Measurements from ENCODE around the gene ANKS1A.
"Not testable (repeated sequence)": the region's sequence is repeated elsewhere in the genome, so short reads cannot be mapped to it uniquely, and the experiment has no call there.

Gene ANKS1A

GRCh38 chr6:34888874-34889555 lies at the start of gene ANKS1A:
Gene ANKS1A, plus strand, starts transcription at chr6:34889255. Its CDS starts 148 bp downstream, at chr6:34889403.
- peak within 1 kb of the TSS; percentile 95 for H3K4me3 ChIP-seq (ENCODE audit: low read depth, low read length)
- peak within 1 kb of the TSS; percentile 90 for H3K9ac ChIP-seq (ENCODE audit: low read length)
- H3K27me3 ChIP-seq (ENCODE audit: control insufficient read depth, insufficient read depth, low read length): no peaks in the 10 kb centered on the region
- H3K27ac ChIP-seq (ENCODE audit: low read depth, low read length): peak within 1 kb of the TSS; percentile 62; the same call in 1 of the 2 replicates
- H3K36me3 ChIP-seq (ENCODE audit: control insufficient read depth, insufficient read depth, low read length): peaks cover 12% of the 10 kb centered on the region; the same call in 1 of the 2 replicates
- 0 out of 2 replicates have a peak, but pooled peaks cover 3% of the 10 kb centered on the region for H3K4me1 ChIP-seq (ENCODE audit: control insufficient read depth, insufficient read depth, low read length)
- H3K9me3 ChIP-seq (ENCODE audit: control insufficient read depth, insufficient read depth, low read depth, low read length): no peaks in the 10 kb centered on the region

- Histone ChIP-seq H3K4me1 (ENCODE audit: control insufficient read depth, insufficient read depth, low read length) (no peaks in the 10 kb centered on the region), H3K27me3 (ENCODE audit: control insufficient read depth, insufficient read depth, low read length) (no peaks in the 10 kb centered on the region), H3K27ac (ENCODE audit: low read depth, low read length) (peak overlapping the region; percentile 4; the same call in 1 of the 2 replicates), H3K9me3 (ENCODE audit: control insufficient read depth, insufficient read depth, low read depth, low read length) (no peaks in the 10 kb centered on the region), H3K4me3 (ENCODE audit: low read depth, low read length) (no peak overlapping the region), H3K9ac (ENCODE audit: low read length) (no peak overlapping the region), H3K36me3 (ENCODE audit: control insufficient read depth, insufficient read depth, low read length) (peaks cover 39% of the 10 kb centered on the region)
Measured at GRCh38 chr6:34839666-34840352, 49.2 kb upstream of the ANKS1A start.

DNA sequence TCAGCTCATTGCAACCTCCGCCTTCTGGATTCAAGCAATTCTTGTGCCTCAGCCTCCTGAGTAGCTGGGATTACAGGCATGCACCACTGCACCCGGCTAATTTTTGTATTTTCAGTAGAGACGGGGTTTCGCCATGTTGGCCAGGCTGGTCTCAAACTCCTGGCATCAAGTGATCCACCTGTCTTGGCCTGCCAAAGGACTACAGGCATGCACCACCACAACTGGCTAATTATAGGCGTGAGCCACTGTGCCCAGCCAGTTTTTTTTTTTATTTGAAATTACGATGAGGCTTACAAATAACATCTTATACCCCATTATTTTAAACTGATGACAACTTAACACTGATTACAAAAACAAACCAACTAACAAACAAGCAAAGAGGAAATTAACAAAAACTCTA lies 40.0 kb upstream of the ANKS1A start:
- H3K4me1 ChIP-seq (ENCODE audit: control insufficient read depth, insufficient read depth, low read length); H3K27me3 ChIP-seq (ENCODE audit: control insufficient read depth, insufficient read depth, low read length); H3K9ac ChIP-seq (ENCODE audit: low read length); H3K4me3 ChIP-seq (ENCODE audit: low read depth, low read length); H3K9me3 ChIP-seq (ENCODE audit: control insufficient read depth, insufficient read depth, low read depth, low read length); H3K27ac ChIP-seq (ENCODE audit: low read depth, low read length): not testable (repeated sequence)
- peaks cover 17% of the 10 kb centered on the region for H3K36me3 ChIP-seq (ENCODE audit: control insufficient read depth, insufficient read depth, low read length)

DNA sequence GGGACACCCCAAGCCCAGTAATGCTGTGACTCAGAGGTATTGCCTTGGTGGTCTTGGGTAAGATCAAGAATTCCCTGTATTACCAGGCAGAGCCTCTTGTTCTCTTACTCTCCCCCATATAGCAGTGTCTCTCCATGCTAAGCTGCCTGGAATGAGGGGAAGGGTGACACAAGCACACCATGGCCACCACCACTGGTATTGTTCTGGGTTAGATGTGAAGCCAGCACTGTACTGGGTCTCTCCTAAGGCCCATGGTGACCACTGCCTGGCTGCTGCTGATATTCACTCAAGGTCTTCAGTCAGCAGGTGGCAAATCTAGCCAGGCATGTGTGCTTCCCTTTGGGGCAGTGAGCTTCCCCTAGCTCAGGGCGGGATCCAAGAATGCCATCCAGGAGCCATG lies 37.7 kb upstream of the ANKS1A start:
- peaks cover 33% of the 10 kb centered on the region for H3K36me3 ChIP-seq (ENCODE audit: control insufficient read depth, insufficient read depth, low read length)
- H3K9me3 ChIP-seq (ENCODE audit: control insufficient read depth, insufficient read depth, low read depth, low read length): no peaks in the 10 kb centered on the region
- H3K27ac ChIP-seq (ENCODE audit: low read depth, low read length): no peak overlapping the region
- no peak overlapping the region for H3K9ac ChIP-seq (ENCODE audit: low read length)
- no peaks in the 10 kb centered on the region for H3K27me3 ChIP-seq (ENCODE audit: control insufficient read depth, insufficient read depth, low read length)
- H3K4me1 ChIP-seq (ENCODE audit: control insufficient read depth, insufficient read depth, low read length): 0 out of 2 replicates have a peak, but pooled peaks cover 7% of the 10 kb centered on the region
- H3K4me3 ChIP-seq (ENCODE audit: low read depth, low read length): no peak overlapping the region

GRCh38 chr6:34852406-34853085 lies 36.5 kb upstream of the ANKS1A start:
- no peaks in the 10 kb centered on the region for H3K9me3 ChIP-seq (ENCODE audit: control insufficient read depth, insufficient read depth, low read depth, low read length)
- H3K27me3 ChIP-seq (ENCODE audit: control insufficient read depth, insufficient read depth, low read length): no peaks in the 10 kb centered on the region
- H3K9ac ChIP-seq (ENCODE audit: low read length): no peak overlapping the region
- H3K36me3 ChIP-seq (ENCODE audit: control insufficient read depth, insufficient read depth, low read length): peaks cover 45% of the 10 kb centered on the region
- no peak overlapping the region for H3K27ac ChIP-seq (ENCODE audit: low read depth, low read length)
- no peak overlapping the region for H3K4me3 ChIP-seq (ENCODE audit: low read depth, low read length)
- H3K4me1 ChIP-seq (ENCODE audit: control insufficient read depth, insufficient read depth, low read length): 0 out of 2 replicates have a peak, but pooled peaks cover 7% of the 10 kb centered on the region

DNA sequence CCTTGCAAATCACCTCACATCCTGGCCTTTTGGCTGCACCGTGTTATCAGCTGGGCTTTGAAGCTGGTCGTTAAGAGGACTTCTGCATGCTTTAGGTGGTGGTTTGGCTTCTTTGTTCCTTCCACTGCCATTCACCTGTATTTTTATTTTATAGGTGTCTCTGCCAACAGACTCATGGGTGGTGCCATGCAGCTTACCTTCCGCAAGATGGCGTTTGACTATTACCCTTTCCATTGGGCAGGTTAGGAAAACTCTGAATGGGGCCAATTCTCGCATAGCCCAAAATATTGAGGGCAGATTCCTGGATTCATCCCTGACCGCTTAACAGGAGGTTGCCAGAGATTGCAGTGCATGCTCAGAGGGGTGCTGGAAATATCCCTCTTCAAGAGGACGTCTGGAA lies 33.6 kb upstream of the ANKS1A start:
- Histone ChIP-seq H3K27me3 (ENCODE audit: control insufficient read depth, insufficient read depth, low read length) (no peaks in the 10 kb centered on the region), H3K9me3 (ENCODE audit: control insufficient read depth, insufficient read depth, low read depth, low read length) (no peaks in the 10 kb centered on the region), H3K9ac (ENCODE audit: low read length) (no peak overlapping the region), H3K27ac (ENCODE audit: low read depth, low read length) (no peak overlapping the region), H3K4me1 (ENCODE audit: control insufficient read depth, insufficient read depth, low read length) (0 out of 2 replicates have a peak, but pooled peaks cover 7% of the 10 kb centered on the region), H3K4me3 (ENCODE audit: low read depth, low read length) (no peak overlapping the region), H3K36me3 (ENCODE audit: control insufficient read depth, insufficient read depth, low read length) (peaks cover 74% of the 10 kb centered on the region)

DNA sequence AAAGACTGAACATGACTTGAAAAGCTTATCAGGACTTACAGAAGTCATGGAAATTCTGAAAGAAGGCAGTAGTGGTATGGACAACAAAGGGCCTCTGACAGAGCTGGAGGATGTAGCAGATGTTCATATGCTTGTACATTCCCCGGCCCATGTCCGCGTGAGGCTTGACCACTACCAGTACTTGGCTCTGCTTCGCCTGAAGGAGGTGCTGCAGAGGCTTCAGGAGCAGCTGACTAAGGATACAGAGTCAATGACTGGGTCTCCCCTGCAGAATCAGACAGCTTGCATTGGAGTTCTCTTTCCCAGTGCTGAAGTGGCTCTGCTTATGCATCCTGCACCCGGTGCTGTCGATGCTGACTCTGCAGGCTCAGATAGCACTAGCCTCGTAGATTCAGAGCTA lies 30.4 kb upstream of the ANKS1A start:
- Histone ChIP-seq H3K36me3 (ENCODE audit: control insufficient read depth, insufficient read depth, low read length) (peaks cover 70% of the 10 kb centered on the region), H3K27me3 (ENCODE audit: control insufficient read depth, insufficient read depth, low read length) (no peaks in the 10 kb centered on the region), H3K4me3 (ENCODE audit: low read depth, low read length) (no peak overlapping the region), H3K9ac (ENCODE audit: low read length) (no peak overlapping the region), H3K27ac (ENCODE audit: low read depth, low read length) (no peak overlapping the region), H3K4me1 (ENCODE audit: control insufficient read depth, insufficient read depth, low read length) (no peaks in the 10 kb centered on the region), H3K9me3 (ENCODE audit: control insufficient read depth, insufficient read depth, low read depth, low read length) (no peaks in the 10 kb centered on the region)

DNA sequence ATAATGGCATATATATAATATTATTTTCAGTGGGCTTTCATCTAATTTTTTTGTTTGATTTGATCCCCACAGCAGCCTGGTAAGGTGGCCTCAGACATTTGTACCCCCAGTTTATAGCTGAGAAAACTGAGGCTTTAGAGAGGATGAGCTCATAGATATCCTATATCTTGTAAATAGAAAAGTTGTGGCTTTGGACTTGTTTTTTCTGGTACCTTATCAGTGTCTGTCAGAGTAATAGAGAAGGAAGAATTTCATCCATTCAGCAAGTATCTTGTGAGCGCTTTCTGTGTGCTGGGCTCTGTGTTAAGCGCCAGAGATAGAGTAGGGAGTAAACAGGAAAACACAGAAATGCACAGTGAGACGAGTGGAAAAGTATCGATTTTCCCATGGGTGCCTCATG lies 29.1 kb upstream of the ANKS1A start:
- no peak overlapping the region for H3K4me3 ChIP-seq (ENCODE audit: low read depth, low read length)
- H3K9ac ChIP-seq (ENCODE audit: low read length): no peak overlapping the region
- no peaks in the 10 kb centered on the region for H3K4me1 ChIP-seq (ENCODE audit: control insufficient read depth, insufficient read depth, low read length)
- H3K27ac ChIP-seq (ENCODE audit: low read depth, low read length): no peak overlapping the region
- no peaks in the 10 kb centered on the region for H3K9me3 ChIP-seq (ENCODE audit: control insufficient read depth, insufficient read depth, low read depth, low read length)
- H3K36me3 ChIP-seq (ENCODE audit: control insufficient read depth, insufficient read depth, low read length): peaks cover 77% of the 10 kb centered on the region
- no peaks in the 10 kb centered on the region for H3K27me3 ChIP-seq (ENCODE audit: control insufficient read depth, insufficient read depth, low read length)

DNA sequence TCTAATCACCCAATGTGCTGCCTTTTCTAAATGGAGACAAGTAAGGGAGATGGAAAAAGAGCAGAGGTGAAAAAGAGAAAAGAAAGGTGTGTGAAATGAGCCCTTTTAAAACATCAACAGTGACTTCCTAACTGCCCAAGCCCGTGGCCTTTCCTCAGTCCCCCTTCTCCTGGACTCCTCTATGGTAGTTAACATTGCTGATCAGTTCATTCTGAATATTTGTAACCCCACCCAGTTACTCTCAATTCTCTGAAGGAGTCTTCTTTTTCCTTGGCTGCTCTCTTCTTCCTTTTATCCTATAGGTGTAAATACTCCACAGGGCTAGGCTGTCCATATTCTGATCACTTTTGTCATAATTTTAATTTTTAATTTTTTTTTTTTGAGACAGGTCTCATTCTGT lies 28.3 kb upstream of the ANKS1A start:
- Histone ChIP-seq H3K9me3 (ENCODE audit: control insufficient read depth, insufficient read depth, low read depth, low read length) (no peaks in the 10 kb centered on the region), H3K27ac (ENCODE audit: low read depth, low read length) (no peak overlapping the region), H3K36me3 (ENCODE audit: control insufficient read depth, insufficient read depth, low read length) (peaks cover 77% of the 10 kb centered on the region), H3K4me3 (ENCODE audit: low read depth, low read length) (no peak overlapping the region), H3K4me1 (ENCODE audit: control insufficient read depth, insufficient read depth, low read length) (no peaks in the 10 kb centered on the region), H3K27me3 (ENCODE audit: control insufficient read depth, insufficient read depth, low read length) (no peaks in the 10 kb centered on the region), H3K9ac (ENCODE audit: low read length) (no peak overlapping the region)

- peaks cover 60% of the 10 kb centered on the region for H3K36me3 ChIP-seq (ENCODE audit: control insufficient read depth, insufficient read depth, low read length)
- H3K27ac ChIP-seq (ENCODE audit: low read depth, low read length): no peak overlapping the region
- H3K9me3 ChIP-seq (ENCODE audit: control insufficient read depth, insufficient read depth, low read depth, low read length): no peaks in the 10 kb centered on the region
Measured at GRCh38 chr6:34864007-34864406, 25.0 kb upstream of the ANKS1A start.

DNA sequence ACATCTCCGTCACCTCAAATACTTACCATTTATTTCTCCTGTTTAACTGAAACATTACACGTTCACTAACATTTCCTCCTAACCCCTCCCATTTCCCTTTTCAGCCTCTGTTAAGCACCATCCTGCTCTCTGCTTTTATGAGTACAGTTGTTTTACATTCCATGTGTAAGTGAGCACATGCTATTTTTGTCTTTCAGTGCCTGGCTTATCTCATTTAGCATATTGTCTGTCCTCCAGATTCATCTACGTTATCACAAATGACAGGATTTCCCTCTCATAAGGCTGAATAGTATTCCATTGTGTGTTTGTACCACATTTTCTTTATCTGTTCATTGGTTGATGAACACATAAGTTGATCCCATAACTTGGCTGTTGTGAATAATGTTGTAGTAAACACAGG lies 23.9 kb upstream of the ANKS1A start:
- Histone ChIP-seq H3K9ac (ENCODE audit: low read length) (no peak overlapping the region), H3K4me3 (ENCODE audit: low read depth, low read length) (no peak overlapping the region), H3K36me3 (ENCODE audit: control insufficient read depth, insufficient read depth, low read length) (peaks cover 57% of the 10 kb centered on the region), H3K9me3 (ENCODE audit: control insufficient read depth, insufficient read depth, low read depth, low read length) (no peaks in the 10 kb centered on the region), H3K27me3 (ENCODE audit: control insufficient read depth, insufficient read depth, low read length) (no peaks in the 10 kb centered on the region), H3K27ac (ENCODE audit: low read depth, low read length) (no peak overlapping the region), H3K4me1 (ENCODE audit: control insufficient read depth, insufficient read depth, low read length) (no peaks in the 10 kb centered on the region)

More at GRCh38 chr6:34864007-34864406, 25.0 kb upstream of the ANKS1A start:
- Histone ChIP-seq H3K27me3 (ENCODE audit: control insufficient read depth, insufficient read depth, low read length) (no peaks in the 10 kb centered on the region), H3K9ac (ENCODE audit: low read length) (no peak overlapping the region), H3K4me3 (ENCODE audit: low read depth, low read length) (no peak overlapping the region), H3K4me1 (ENCODE audit: control insufficient read depth, insufficient read depth, low read length) (no peaks in the 10 kb centered on the region)

Data from HUES6 (cell line).